HCEC 1CT (cell line): ENCODE measurements around the gene CCZ1B.
"Not testable (repeated sequence)": the region's sequence is repeated elsewhere in the genome, so short reads cannot be mapped to it uniquely, and the experiment has no call there.

Experiments used
- DNase-seq: peaks from one replicate; pipeline ENCODE4 v3.0.0-alpha.2; 2017

The CCZ1B gene

GRCh38 chr7:6826151-6826550 lies at the start of gene CCZ1B:
CCZ1B (minus strand) TSS chr7:6826275; CDS start chr7:6826197, 78 bp downstream.
- peak; percentile 64 for DNase-seq

DNA sequence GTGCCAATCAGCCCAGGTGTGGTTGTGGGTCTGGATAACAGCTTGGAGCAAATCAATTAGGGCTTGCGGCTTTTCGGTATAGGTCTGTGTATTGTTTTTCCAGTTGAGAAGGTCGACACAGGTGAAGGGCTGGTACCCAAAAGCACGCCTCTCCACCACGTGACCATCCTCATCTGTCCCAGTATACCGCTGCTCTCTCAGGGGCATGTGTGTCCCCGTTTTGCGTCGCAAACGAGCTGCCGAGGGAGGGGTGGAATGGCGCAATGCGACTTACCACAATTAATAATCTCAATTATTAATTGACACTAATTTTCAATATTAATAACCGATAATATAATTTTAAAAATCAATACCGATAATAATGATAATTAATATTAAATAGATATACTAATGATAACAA lies 48.9 kb upstream of the CCZ1B start:
- not testable (repeated sequence) for DNase-seq

DNA sequence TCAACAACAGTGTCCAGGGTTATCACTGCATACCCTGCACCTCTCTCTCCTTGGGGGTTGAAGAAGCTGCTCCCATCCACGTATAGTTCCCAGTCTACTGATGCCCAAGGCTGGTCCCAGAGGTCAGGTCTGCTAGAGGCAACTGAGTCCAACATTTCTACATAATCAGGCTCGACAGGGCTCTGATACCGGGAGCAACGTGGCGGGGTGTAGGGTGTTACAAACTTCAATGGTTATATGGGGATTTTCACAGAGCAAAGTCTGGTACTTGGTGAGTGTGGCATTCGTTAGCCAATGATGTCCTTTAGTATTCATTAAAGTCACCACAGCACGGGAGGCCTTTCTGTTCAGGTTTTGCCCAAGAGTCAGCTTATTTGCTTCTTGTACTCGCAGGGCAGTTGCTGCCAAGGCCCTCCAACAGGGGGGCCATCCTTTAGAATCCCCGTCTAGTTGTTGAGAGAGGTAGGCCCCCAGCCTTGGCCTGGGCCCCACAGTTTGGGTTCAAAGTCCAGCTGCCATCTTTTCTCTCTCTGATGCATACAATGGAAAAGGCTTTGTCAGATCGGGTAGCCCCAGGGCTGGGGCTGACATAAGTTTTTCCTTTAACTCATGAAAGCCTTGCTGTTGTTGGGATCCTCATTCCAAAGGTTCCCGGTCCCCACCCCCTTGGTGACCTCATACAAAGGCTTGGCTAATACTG lies 46.3 kb upstream of the CCZ1B start:
- not testable (repeated sequence) for DNase-seq

- DNase-seq, result not testable (repeated sequence)
Observed at GRCh38 chr7:6871421-6872144, 45.5 kb upstream of the CCZ1B start.

- not testable (repeated sequence) for DNase-seq
Observed at GRCh38 chr7:6864751-6865150, 38.7 kb upstream of the CCZ1B start.

DNA sequence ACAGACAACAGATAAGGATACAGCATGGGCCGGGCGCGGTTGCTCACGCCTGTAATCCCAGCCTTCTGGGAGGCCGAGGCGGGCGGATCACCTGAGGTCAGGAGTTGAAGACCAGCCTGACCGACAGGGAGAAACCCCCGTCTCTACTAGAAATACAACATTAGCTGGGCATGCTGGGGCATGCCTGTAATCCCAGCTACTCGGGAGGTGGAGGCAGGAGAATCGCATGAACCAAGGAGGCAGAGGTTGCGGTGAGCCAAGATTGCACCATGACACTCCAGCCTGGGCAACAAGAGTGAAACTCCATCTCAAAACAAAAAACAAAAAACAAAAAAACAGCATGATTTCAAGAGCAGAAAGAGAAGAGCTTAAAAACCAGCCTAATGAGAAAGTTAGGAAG lies 38.1 kb upstream of the CCZ1B start:
- not testable (repeated sequence) for DNase-seq

- not testable (repeated sequence) for DNase-seq
Observed at GRCh38 chr7:6862876-6863275, 36.8 kb upstream of the CCZ1B start.

- DNase-seq, result peak; percentile 5
Observed at GRCh38 chr7:6857721-6858314, 31.7 kb upstream of the CCZ1B start.

DNA sequence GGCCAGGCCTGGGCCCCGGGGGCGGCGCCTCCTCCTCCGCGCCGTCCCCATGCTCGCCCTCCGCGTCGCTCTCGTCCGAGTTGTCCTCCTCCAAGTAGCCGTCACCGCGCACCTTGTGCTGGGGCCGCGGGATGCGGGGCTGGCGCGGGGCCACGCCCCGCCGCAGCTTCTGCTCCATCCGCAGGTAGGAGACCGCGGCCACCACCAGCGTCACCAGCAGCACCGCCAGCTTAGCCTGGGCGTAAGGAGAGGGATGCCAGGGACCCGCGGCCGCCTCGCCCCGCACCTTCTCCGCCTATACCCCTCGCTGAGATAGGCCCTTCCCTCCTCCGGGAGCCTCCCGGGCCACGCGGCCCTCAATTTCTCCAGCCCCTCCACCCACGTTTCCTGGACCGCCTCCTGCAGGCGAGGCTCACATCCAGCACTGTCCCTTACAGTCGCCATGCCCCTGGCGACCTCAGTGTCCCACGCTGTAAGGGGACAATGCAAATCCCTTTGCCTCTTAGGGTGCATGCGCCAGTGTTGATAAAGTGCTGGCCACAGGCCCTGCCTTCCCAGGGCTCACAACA lies 29.6 kb upstream of the CCZ1B start:
- not testable (repeated sequence) for DNase-seq

DNA sequence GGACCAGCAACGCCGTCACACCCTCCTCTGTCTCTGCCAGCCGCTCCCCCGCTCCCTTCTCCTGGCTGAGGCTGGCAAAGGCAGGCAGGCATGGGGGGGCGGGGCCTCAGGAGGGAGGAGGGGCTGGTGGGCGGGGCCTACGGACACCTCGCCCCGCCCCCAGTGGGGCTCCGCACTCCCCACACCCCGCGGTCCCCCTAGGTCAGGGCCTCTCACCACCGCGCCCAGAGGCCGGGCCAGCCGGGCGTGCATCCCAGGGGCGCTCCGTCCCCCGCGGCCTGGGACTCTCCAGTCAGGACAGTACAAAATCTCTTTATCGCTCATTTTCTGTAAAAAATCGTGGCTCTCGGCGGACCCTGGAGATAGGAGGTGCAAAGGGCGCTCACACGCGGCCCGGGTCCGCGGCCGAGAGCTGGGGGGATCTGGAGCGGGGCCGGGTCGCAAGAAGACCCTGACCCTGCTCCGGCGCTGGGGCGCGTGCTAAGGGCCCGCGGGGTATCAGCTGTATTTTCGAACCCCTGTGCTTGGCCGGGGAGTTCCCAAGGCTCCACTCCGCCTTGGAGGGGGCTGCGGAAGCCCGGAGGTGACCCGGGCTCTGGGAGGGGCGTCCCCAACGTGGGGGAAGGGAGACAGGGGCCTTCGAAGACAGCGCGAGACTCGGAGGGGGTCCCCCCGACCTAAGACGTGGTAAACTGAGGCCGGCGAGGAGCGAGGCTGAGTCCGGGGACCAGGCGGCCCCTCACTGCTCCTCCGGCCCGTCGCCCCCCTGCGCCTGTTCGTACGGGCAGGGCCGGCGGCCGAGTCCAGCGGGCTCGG lies 28.9 kb upstream of the CCZ1B start:
- not testable (repeated sequence) for DNase-seq

- DNase-seq, result not testable (repeated sequence)
Observed at GRCh38 chr7:6853681-6854080, 27.6 kb upstream of the CCZ1B start.

- DNase-seq, result not testable (repeated sequence)
Observed at GRCh38 chr7:6849127-6849526, 23.1 kb upstream of the CCZ1B start.

DNA sequence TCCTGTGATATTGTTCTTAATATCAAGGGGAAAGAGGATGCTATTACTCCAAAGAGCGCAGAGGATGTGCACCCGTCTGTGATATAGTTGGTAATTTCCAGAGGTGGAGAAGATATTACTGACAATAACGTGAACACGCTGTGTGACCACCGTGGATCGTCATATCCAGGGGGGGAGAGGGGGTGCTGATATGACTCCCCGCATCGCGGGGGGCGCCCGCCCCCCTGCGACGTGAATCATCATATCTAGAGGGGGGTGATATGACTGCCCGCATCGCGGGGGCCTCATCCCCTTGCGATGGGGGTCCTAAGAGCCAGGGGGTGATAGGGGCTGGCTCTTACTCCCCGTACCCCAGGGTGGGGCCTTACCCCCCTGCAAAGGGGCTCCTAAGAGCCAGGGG lies 21.7 kb upstream of the CCZ1B start:
- DNase-seq, result not testable (repeated sequence)

DNA sequence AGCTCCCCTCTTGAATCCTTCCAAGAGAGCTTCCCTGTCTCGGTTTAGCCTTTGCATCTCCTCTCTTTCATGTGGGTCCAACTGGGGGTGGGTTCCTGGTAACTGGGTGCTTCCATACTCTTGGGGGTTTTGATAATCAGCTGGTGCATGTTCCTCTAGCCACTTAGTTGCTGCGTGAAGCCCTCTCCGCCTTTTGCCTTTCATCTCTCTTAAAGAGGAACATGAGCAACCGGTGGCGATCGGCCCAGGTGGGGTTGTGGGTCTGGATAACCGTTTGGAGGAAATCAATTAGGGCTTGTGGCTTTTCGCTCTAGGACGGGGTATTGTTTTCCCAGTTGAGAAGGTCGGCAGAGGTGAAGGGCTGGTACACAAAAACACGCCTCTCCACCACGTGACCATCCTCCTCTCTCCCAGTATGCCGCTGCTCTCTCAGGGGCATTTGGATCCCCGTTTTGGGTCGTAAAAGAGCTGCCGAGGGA lies 19.9 kb upstream of the CCZ1B start:
- not testable (repeated sequence) for DNase-seq

- not testable (repeated sequence) for DNase-seq
Observed at GRCh38 chr7:6843654-6844053, 17.6 kb upstream of the CCZ1B start.

DNA sequence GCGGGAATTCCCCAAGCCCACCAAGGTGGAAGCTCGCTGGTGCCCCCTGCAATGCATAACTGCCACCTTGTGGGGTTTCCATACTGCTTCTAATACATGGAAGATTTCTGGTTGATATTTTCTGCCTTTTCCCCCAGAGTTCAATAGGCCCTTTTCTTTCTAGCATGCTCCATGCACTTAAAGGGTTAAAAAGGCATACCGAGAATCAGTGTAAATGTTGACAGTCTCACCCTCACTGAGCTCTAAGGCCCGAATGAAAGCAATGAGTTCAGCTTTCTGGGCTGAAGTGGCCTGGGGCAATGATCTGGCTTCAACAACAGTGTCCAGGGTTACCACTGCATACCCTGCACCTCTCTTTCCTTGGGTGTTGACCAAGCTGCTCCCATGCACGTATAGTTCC lies 17.0 kb upstream of the CCZ1B start:
- not testable (repeated sequence) for DNase-seq

GRCh38 chr7:6842278-6842921 lies 16.3 kb upstream of the CCZ1B start:
- DNase-seq, result not testable (repeated sequence)

DNA sequence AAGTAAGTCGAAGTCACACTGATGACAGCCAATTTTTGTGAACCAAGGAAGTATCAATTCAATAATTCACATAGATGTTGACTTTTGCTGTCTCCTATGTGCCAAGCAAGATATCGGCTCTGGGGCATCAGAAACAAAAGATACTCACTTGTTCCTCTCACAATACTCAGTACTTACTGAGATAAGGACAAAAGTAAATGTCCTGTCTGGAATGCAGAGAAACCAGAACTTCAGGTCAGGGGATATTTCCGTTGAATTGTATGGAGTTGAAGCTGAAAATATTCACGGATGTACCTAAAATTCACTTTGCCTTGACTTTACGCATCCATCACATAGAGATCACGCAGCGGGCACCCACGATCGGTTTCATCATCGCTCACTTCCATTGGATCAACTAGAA lies 11.0 kb upstream of the CCZ1B start:
- not testable (repeated sequence) for DNase-seq

DNA sequence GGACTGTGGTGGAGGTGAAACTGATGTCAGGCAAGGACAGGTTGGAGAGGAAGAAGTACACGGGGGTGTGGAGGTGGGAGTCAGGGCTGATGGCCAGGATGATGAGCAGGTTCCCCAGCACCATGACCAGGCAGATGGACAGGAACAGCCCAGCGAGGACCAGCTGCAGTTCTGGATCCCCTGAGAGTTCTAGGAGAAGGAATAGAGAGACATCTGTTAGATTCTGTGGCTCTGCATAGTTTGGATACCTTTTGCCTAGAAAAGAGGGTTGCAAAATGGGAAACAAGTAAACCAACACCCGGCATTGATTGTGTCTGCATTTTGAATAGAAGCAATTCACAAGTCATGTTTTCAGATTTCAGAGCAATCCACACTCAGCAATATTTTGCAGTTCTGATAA lies 9.4 kb upstream of the CCZ1B start:
- DNase-seq, result not testable (repeated sequence)

DNA sequence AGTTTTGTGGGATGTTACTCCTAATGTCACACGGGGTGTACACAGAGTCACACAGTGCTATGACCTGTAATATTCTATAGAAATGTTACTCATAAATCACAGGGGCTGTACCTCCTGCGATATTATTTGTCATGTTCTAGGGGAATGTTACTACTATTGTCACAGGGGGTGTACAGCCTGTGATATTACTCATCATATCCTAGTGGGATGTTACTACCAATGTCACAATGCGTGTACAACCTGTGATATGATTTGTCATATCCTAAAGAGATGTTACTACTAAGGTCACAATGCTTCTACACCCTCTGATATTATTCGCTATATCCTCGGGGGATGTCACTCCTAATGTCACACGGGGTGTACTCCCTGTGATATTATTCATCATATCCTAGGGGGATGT lies 7.6 kb upstream of the CCZ1B start:
- no peak for DNase-seq

- DNase-seq, result no peak
Observed at GRCh38 chr7:6831018-6831725, 5.1 kb upstream of the CCZ1B start.
